ENCODE data around the gene PLCD1.

PLCD1 gene

DNA sequence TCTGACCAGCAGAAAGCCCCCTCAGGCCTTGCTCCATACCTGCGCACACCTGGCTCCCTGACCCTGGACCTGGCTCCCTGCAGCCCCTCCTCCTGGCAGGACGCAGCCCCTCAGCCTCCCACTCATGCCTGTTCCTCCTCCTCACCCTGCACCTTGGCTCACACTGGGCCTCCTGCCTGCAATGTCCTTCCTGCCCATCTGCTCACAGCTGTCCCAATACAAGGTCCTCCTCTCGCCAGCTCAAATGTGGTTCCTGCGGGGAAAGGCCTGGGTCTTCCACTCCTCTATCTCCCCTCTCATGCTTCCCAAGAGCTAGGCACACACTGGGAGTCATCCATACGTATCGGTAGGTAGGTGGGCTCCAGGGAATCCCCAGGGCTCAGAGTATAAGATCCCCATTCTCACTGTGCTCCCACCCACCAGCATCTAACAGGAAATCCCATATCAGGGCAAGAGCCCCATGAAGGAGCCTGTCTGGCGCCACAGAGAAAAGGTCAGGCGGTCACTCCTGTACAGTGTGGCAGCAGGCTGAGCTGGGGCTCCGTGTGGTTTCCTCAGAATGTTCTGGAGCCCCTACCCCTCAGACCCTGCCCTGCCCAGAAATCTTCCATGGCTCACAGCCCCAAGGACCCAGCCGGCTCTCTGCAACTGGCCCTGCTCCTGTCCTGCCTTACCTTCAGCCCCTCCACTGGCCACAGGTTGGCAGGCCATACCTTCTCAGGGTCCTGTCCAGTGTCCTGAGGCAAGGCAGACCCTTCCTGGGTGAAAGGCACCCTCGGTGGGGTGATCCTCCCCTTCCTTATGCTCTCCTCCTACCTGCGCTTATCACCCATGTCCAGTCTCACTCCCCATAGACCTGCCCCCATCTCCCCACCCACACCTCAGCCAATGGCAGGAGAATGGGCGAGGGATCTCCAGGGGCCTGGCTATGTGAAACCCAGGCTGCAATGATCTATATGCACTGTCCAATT, 10.9 kb downstream of the PLCD1 start:
- no peak for DNase-seq (ENCODE audit: low spot score)
- Histone ChIP-seq H3K4me3 (no peak overlapping the region), H3K27ac (peak overlapping the region in 1 of 2 donors; percentile 15)
- TF ChIP-seq, protein P1, sequence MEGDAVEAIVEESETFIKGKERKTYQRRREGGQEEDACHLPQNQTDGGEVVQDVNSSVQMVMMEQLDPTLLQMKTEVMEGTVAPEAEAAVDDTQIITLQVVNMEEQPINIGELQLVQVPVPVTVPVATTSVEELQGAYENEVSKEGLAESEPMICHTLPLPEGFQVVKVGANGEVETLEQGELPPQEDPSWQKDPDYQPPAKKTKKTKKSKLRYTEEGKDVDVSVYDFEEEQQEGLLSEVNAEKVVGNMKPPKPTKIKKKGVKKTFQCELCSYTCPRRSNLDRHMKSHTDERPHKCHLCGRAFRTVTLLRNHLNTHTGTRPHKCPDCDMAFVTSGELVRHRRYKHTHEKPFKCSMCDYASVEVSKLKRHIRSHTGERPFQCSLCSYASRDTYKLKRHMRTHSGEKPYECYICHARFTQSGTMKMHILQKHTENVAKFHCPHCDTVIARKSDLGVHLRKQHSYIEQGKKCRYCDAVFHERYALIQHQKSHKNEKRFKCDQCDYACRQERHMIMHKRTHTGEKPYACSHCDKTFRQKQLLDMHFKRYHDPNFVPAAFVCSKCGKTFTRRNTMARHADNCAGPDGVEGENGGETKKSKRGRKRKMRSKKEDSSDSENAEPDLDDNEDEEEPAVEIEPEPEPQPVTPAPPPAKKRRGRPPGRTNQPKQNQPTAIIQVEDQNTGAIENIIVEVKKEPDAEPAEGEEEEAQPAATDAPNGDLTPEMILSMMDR (IDR thresholded peaks at IDR 0.05), result no peak

DNA sequence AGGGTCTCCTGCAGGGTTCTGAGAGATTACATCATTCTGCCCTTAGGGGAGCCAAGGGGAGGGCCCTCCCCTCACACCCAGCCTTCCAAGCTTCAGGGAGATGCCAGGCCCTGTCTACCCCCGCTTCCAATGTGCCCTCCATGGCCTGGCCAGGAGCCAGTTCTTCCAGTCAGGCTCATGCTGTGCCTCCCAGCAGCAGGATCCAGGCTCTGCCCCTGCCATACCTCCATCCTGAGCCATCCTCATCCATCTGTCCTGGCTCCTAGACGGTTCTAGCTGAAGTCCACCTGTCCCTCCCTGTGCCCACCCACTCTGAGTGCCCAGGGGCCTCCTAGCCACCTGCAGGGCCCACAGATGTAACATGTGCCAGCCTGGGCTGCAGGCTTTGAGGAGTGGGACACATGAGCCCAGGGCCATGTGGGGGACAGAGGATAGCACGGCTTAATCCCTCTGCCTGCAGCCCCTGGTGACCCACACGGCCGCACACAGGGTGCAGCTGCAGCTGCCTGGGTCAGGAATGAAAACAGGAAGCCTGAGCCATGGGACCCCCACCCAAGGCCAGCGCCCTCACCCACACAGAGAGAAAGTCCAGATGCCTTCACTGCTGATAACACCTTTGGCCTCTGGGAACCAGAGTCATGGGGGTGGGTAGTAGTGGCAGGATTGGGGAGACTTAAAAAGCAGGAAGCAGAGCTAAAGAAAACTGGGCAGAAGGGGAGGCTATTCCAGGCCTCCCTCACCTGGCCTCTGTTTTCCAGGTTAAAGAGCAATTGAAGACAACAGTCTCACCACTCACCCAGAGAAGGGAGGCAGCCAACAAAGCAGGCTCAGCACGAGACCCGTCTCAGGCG, 11.8 kb downstream of the PLCD1 start:
- Histone ChIP-seq H3K27ac (no peak overlapping the region), H3K4me3 (no peak overlapping the region)
- no peak for DNase-seq (ENCODE audit: low spot score)
- TF ChIP-seq, protein P1 (IDR thresholded peaks at IDR 0.05), result no peak

DNA sequence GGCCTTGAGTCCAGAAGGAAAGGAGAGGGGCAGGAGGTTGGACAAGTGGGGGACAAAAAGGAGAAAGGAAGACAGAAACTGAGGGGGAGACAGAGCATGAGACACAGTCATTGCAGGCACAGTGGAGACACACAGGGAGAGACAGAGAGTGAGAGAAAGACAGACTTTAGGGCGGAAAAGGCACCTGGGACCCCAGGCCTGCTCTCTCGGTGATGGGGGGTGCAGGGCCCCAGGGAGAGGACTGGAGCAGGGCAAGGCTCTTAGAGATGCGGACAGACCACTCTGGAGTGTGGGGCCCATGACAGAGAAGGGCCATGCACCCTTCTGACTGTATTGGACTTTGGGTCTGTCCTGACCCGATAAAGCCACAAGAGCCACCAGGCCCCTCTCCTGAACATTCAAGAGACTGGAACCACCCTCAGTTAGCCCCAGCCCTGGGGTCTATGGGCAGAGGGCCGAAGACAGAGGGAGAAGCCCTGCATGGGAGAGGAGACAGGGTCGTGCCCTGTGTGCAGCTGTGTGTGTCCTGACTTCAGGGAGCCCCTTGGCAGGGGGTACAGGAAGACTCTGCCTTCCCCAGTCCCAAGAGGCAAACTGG, 12.5 kb downstream of the PLCD1 start:
- no peak for DNase-seq (ENCODE audit: low spot score)
- TF ChIP-seq, protein P1 (IDR thresholded peaks at IDR 0.05), result no peak
- H3K27ac ChIP-seq, result no peak overlapping the region
- no peak overlapping the region for H3K4me3 ChIP-seq

DNA sequence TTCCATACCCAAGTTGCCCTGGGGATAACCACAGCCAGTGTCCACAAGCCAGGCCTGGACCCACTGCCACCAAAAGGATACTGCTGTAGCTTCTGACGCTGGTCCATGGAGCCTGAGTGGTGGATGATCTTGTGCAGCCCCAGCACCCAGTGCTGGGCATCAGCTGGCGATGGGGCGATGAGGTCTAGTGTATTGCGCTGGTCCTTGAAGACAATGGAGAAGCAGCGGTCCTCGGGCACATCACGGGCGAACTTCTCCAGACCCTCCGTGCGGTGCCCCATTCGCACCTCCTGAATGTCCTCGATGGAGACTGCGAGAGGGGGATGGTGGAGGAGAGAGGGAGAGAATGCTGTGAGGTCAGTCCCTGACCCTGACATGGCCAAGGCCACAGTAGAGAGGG, 13.0 kb downstream of the PLCD1 start:
- DNase-seq (ENCODE audit: low spot score), result no peak
- H3K4me3 ChIP-seq, result no peak overlapping the region
- TF ChIP-seq, protein P1 (IDR thresholded peaks at IDR 0.05), result no peak
- no peak overlapping the region for H3K27ac ChIP-seq

DNA sequence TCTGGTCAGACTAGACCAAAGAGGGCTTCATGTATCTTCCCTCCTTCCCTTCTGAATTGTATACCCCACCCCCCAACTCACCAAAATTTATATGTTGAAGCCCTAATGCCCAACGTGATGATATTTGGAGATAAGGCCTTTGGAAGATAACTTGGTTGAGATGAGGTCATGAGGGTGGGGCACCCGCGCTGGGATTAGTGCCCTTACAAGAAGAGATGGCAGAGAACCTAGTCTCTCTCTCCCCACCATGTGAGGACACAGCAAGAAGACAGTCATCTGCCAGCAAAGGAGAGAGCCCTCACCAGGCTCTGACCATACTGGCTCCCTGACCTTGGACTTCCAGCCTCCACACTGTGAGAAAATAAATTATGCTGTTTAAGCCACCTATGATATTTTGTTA, 13.5 kb downstream of the PLCD1 start:
- H3K27ac ChIP-seq, result no peak overlapping the region
- H3K4me3 ChIP-seq, result no peak overlapping the region
- no peak for DNase-seq (ENCODE audit: low spot score)
- TF ChIP-seq, protein P1 (IDR thresholded peaks at IDR 0.05), result no peak

DNA sequence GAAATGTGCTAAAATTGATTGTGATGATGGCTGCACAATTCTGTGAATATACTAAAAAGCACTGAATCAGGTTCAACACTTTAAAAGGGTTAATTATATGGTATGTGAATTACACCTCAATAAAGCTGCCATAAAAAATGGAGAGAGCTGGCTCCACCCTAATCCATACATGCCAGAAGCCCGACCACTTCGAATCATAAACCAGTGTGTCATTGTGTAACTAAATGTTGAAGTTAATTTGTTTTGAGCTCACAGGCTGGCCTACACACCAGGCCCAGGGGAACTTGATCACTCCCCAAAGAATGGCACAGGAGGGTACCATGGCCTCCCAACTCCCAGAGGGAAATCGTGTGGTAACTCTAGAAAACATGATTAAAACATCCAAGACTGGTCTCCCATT, 14.0 kb downstream of the PLCD1 start:
- no peak for DNase-seq (ENCODE audit: low spot score)
- Histone ChIP-seq H3K27ac (no peak overlapping the region), H3K4me3 (no peak overlapping the region)
- TF ChIP-seq, protein P1 (IDR thresholded peaks at IDR 0.05), result no peak
